Neuronal stem cell (in vitro differentiated cells): ENCODE results near the gene AGBL3.

Source experiments
- DNase-seq: peaks from one replicate; pipeline ENCODE4 v3.0.0-alpha.2; 2013; ENCODE audit warnings: low spot score
- H2AFZ ChIP-seq: one replicate; pipeline ENCODE4 v1.6.1; 2013; ENCODE audit warnings: mild to moderate bottlenecking, low read length, inconsistent platforms
- H2AK5ac ChIP-seq: 2 replicates; pipeline ENCODE4 v1.6.1; 2013; ENCODE audit warnings: low read depth, mild to moderate bottlenecking, inconsistent platforms, low read length, moderate library complexity, mixed read lengths
- H2BK120ac ChIP-seq: 2 replicates; pipeline ENCODE4 v1.6.1; 2013; ENCODE audit warnings: low read depth, mild to moderate bottlenecking, inconsistent platforms, low read length, moderate library complexity, mixed read lengths
- H2BK12ac ChIP-seq: one replicate; pipeline ENCODE4 v1.6.1; 2013; ENCODE audit warnings: low read length, inconsistent platforms
- H2BK15ac ChIP-seq: 2 replicates; pipeline ENCODE4 v1.6.1; 2013; ENCODE audit warnings: mild to moderate bottlenecking, low read length, inconsistent platforms, mixed read lengths
- H2BK5ac ChIP-seq: one replicate; pipeline ENCODE4 v1.6.1; 2013; ENCODE audit warnings: inconsistent platforms, mild to moderate bottlenecking, low read length, moderate library complexity
- H3K14ac ChIP-seq: one replicate; pipeline ENCODE4 v1.6.1; 2013; ENCODE audit warnings: low read length, inconsistent platforms
- H3K18ac ChIP-seq: 2 replicates; pipeline ENCODE4 v1.6.1; 2013; ENCODE audit warnings: low read length, inconsistent platforms
- H3K23ac ChIP-seq: 2 replicates; pipeline ENCODE4 v1.6.1; 2013; ENCODE audit warnings: low read depth, mild to moderate bottlenecking, mixed read lengths, low read length, inconsistent platforms; ENCODE audit not compliant: poor library complexity
- H3K27ac ChIP-seq: replicated peaks from 3 replicates; pipeline ENCODE4 v1.5.1; 2013; ENCODE audit warnings: low read length, inconsistent platforms
- H3K27me3 ChIP-seq, 3 experiments: 2 replicates each; pipeline ENCODE4 v1.6.1; 2013; ENCODE audit warnings: low read length in 3 of 3, mild to moderate bottlenecking in 2 of 3, inconsistent platforms in 1 of 3, low read depth in 1 of 3, mixed read lengths in 1 of 3, moderate library complexity in 1 of 3; ENCODE audit not compliant: control insufficient read depth in 3 of 3, insufficient read depth in 3 of 3
- H3K36me3 ChIP-seq, 2 donors: replicated peaks in 1 of 2; 2 replicates each; pipeline ENCODE4 v1.6.1; 2013; ENCODE audit warnings: low read length in 2 of 2; ENCODE audit not compliant: control insufficient read depth in 2 of 2, insufficient read depth in 2 of 2
- H3K4ac ChIP-seq: 2 replicates; pipeline ENCODE4 v1.6.1; 2013; ENCODE audit warnings: inconsistent platforms, mild to moderate bottlenecking, low read length, moderate library complexity
- H3K4me1 ChIP-seq, 2 donors: 1 replicate in 1 of 2; 2 replicates in 1 of 2; pipeline ENCODE4 v1.6.1; 2013; ENCODE audit warnings: low read length in 2 of 2, low read depth in 1 of 2; ENCODE audit not compliant: control insufficient read depth in 2 of 2, insufficient read depth in 1 of 2
- H3K4me2 ChIP-seq: one replicate; pipeline ENCODE4 v1.6.1; 2013; ENCODE audit warnings: mild to moderate bottlenecking, low read length, inconsistent platforms; ENCODE audit not compliant: insufficient read depth, poor library complexity, severe bottlenecking
- H3K4me3 ChIP-seq, 2 donors: 2 replicates each; pipeline ENCODE4 v1.5.1; 2013; ENCODE audit warnings: low read length in 2 of 2, mild to moderate bottlenecking in 2 of 2, inconsistent platforms in 1 of 2, moderate library complexity in 1 of 2
- H3K79me1 ChIP-seq: one replicate; pipeline ENCODE4 v1.6.1; 2013; ENCODE audit warnings: low read depth, mild to moderate bottlenecking, inconsistent platforms, low read length, moderate library complexity
- H3K9ac ChIP-seq: one replicate; pipeline ENCODE4 v1.6.1; 2013; ENCODE audit warnings: mild to moderate bottlenecking, low read depth, low read length, inconsistent platforms; ENCODE audit not compliant: poor library complexity
- H3K9me3 ChIP-seq, 2 donors: replicated peaks in 1 of 2; 2 replicates each; pipeline versions ENCODE3 to v1.6.1; 2013; ENCODE audit warnings: low read length in 2 of 2, mild to moderate bottlenecking in 2 of 2, inconsistent platforms in 1 of 2, low read depth in 1 of 2, mixed read lengths in 1 of 2, moderate library complexity in 1 of 2; ENCODE audit not compliant: control insufficient read depth in 2 of 2, insufficient read depth in 1 of 2
- H4K8ac ChIP-seq: one replicate; pipeline ENCODE4 v1.6.1; 2013; ENCODE audit warnings: low read depth, mild to moderate bottlenecking, inconsistent platforms, low read length, moderate library complexity
- H4K91ac ChIP-seq: one replicate; pipeline ENCODE4 v1.6.1; 2013; ENCODE audit warnings: low read length, low read depth, mild to moderate bottlenecking, inconsistent platforms; ENCODE audit not compliant: poor library complexity
- WGBS, 2 donors: extraction: QIAGEN DNeasy Blood & Tissue Kit; methylation state at CpG; one replicate each; pipeline ENCODE4 v1.1.7; 2013; ENCODE audit warnings: missing lambda C conversion rate in 2 of 2, mixed read lengths in 1 of 2; ENCODE audit not compliant: insufficient read length in 2 of 2, insufficient replicate concordance in 1 of 2; ENCODE audit errors: extremely low coverage in 2 of 2; 5-methylcytosine and 5-hydroxymethylcytosine counted together

Gene AGBL3

GRCh38 chr7:134947831-134948230, 38.5 kb upstream of the AGBL3 start:
- H2BK120ac ChIP-seq, result no peak overlapping the region

GRCh38 chr7:134948246-134948645, 38.1 kb upstream of the AGBL3 start:
- Histone ChIP-seq H3K4me3 (no peak overlapping the region), H3K14ac (no peak overlapping the region), H3K23ac (no peak overlapping the region), H3K27me3 (no peaks in the 10 kb centered on the region), H4K8ac (no peak overlapping the region), H2AFZ (no peak overlapping the region), H2BK5ac (no peak overlapping the region), H3K36me3 (peaks cover 20 to 85% of the 10 kb centered on the region in 2 donors), H3K4me2 (no peak overlapping the region), H3K4ac (no peak overlapping the region), H3K79me1 (no peaks in the 10 kb centered on the region), H2AK5ac (no peak overlapping the region), H3K27ac (no peak overlapping the region), H2BK120ac (no peak overlapping the region), H3K9me3 (peaks cover 4 to 6% of the 10 kb centered on the region in 2 donors), H4K91ac (no peak overlapping the region), H3K9ac (no peak overlapping the region), H2BK12ac (no peak overlapping the region), H2BK15ac (no peak overlapping the region), H3K18ac (no peak overlapping the region), H3K4me1 (no peaks in the 10 kb centered on the region)
- DNase-seq, result no peak
- no CpG with 5 or more reads among the region's 4 CpGs for WGBS, 2 donors

More at GRCh38 chr7:134947831-134948230, 38.5 kb upstream of the AGBL3 start:
- H3K23ac ChIP-seq, result no peak overlapping the region
- H4K8ac ChIP-seq, result no peak overlapping the region
- no peaks in the 10 kb centered on the region for H3K79me1 ChIP-seq
- no peaks in the 10 kb centered on the region for H3K4me1 ChIP-seq
- H3K4ac ChIP-seq, result no peak overlapping the region
- no peak overlapping the region for H3K4me3 ChIP-seq
- WGBS, 2 donors, result no CpG with 5 or more reads among the region's 1 CpG
- peaks cover 20 to 84% of the 10 kb centered on the region in 2 donors for H3K36me3 ChIP-seq
- no peak overlapping the region for H2BK12ac ChIP-seq
- H2BK5ac ChIP-seq, result no peak overlapping the region
- no peak overlapping the region for H3K4me2 ChIP-seq
- H3K9me3 ChIP-seq, result peaks cover 4 to 6% of the 10 kb centered on the region in 2 donors
- H3K9ac ChIP-seq, result no peak overlapping the region
- H3K18ac ChIP-seq, result no peak overlapping the region
- no peak overlapping the region for H2BK15ac ChIP-seq
- no peak overlapping the region for H2AK5ac ChIP-seq
- no peak overlapping the region for H3K14ac ChIP-seq
- H2AFZ ChIP-seq, result no peak overlapping the region
- no peak for DNase-seq
- no peak overlapping the region for H4K91ac ChIP-seq
- no peaks in the 10 kb centered on the region for H3K27me3 ChIP-seq
- no peak overlapping the region for H3K27ac ChIP-seq

GRCh38 chr7:134948736-134949135, 37.6 kb upstream of the AGBL3 start:
- H2BK15ac ChIP-seq, result no peak overlapping the region
- no peak overlapping the region for H3K18ac ChIP-seq
- H3K14ac ChIP-seq, result no peak overlapping the region
- H3K79me1 ChIP-seq, result no peaks in the 10 kb centered on the region
- no peak overlapping the region for H4K8ac ChIP-seq
- DNase-seq, result no peak
- H3K27me3 ChIP-seq, result no peaks in the 10 kb centered on the region
- H3K23ac ChIP-seq, result no peak overlapping the region
- no peak overlapping the region for H2BK120ac ChIP-seq
- H3K36me3 ChIP-seq, result peaks cover 20 to 85% of the 10 kb centered on the region in 2 donors
- no peak overlapping the region for H2BK5ac ChIP-seq
- no peak overlapping the region for H4K91ac ChIP-seq
- no peak overlapping the region for H2AFZ ChIP-seq
- no peak overlapping the region for H2BK12ac ChIP-seq
- H3K9ac ChIP-seq, result no peak overlapping the region
- H3K9me3 ChIP-seq, result peaks cover 4 to 6% of the 10 kb centered on the region in 2 donors
- no peak overlapping the region for H3K4me3 ChIP-seq
- no CpG with 5 or more reads among the region's 1 CpG for WGBS, 2 donors
- no peak overlapping the region for H3K4me2 ChIP-seq
- no peak overlapping the region for H2AK5ac ChIP-seq
- H3K4ac ChIP-seq, result no peak overlapping the region
- no peak overlapping the region for H3K27ac ChIP-seq
- H3K4me1 ChIP-seq, result no peaks in the 10 kb centered on the region

GRCh38 chr7:134949171-134949570, 37.1 kb upstream of the AGBL3 start:
- Histone ChIP-seq H3K36me3 (peaks cover 20 to 89% of the 10 kb centered on the region in 2 donors), H2AK5ac (no peak overlapping the region)
- DNase-seq, result no peak

More at GRCh38 chr7:134949171-134949570, 37.1 kb upstream of the AGBL3 start:
- no peak overlapping the region for H2BK120ac ChIP-seq
- no peak overlapping the region for H2AFZ ChIP-seq
- no peak overlapping the region for H3K4me2 ChIP-seq
- no peak overlapping the region for H3K4ac ChIP-seq
- H2BK12ac ChIP-seq, result no peak overlapping the region
- no peak overlapping the region for H3K4me3 ChIP-seq
- no peak overlapping the region for H4K8ac ChIP-seq
- no peaks in the 10 kb centered on the region for H3K27me3 ChIP-seq
- no peak overlapping the region for H3K9ac ChIP-seq
- no peaks in the 10 kb centered on the region for H3K79me1 ChIP-seq
- H2BK15ac ChIP-seq, result no peak overlapping the region
- H3K23ac ChIP-seq, result no peak overlapping the region
- no CpG with 5 or more reads among the region's 3 CpGs for WGBS, 2 donors
- H3K4me1 ChIP-seq, result no peaks in the 10 kb centered on the region
- no peak overlapping the region for H3K18ac ChIP-seq
- H3K9me3 ChIP-seq, result peaks cover 4 to 6% of the 10 kb centered on the region in 2 donors
- no peak overlapping the region for H3K27ac ChIP-seq
- no peak overlapping the region for H2BK5ac ChIP-seq
- H3K14ac ChIP-seq, result no peak overlapping the region
- H4K91ac ChIP-seq, result no peak overlapping the region
